Fibroblast of lung (primary cell): ENCODE data around the gene PTK7. TPM values are rescaled to one million over a fixed set of nuclear protein-coding genes. Genes with fewer than 3 reads are reported as not detected.

Source experiments
- DNase-seq, 2 donors: peaks; one replicate each; pipeline versions ENCODE4 v3.0.0 to v3.0.0-alpha.2; 2010; ENCODE audit warnings: low read depth in 2 of 2
- H2AFZ ChIP-seq: 2 replicates; pipeline ENCODE4 v1.5.1; 2012; ENCODE audit warnings: low read length, control low read depth, inconsistent platforms
- H3K27ac ChIP-seq: 2 replicates; pipeline ENCODE4 v1.5.1; 2011; ENCODE audit warnings: low read length, control low read depth; ENCODE audit not compliant: insufficient read depth
- H3K27me3 ChIP-seq: 2 replicates; pipeline ENCODE4 v1.5.1; 2011; ENCODE audit warnings: mild to moderate bottlenecking, low read length; ENCODE audit not compliant: control insufficient read depth, insufficient read depth
- H3K36me3 ChIP-seq: 2 replicates; pipeline ENCODE4 v1.5.1; 2011; ENCODE audit warnings: low read length; ENCODE audit not compliant: control insufficient read depth, insufficient read depth
- H3K4me1 ChIP-seq: 2 replicates; pipeline ENCODE4 v1.5.1; 2011; ENCODE audit warnings: low read length; ENCODE audit not compliant: control insufficient read depth, insufficient read depth; ENCODE audit errors: extremely low read depth
- H3K4me2 ChIP-seq: 2 replicates; pipeline ENCODE4 v1.5.1; 2011; ENCODE audit warnings: low read length, control low read depth; ENCODE audit not compliant: insufficient read depth; ENCODE audit errors: extremely low read depth
- H3K4me3 ChIP-seq, 4 experiments: fragments of 200-600 bp in 1 of 4; sonication (generic) in 1 of 4; replicated peaks in 1 of 4; 2 replicates each; pipeline ENCODE4 v1.5.1; 2011 to 2016; ENCODE audit warnings: low read length in 4 of 4, low read depth in 3 of 4, mild to moderate bottlenecking in 3 of 4, control low read depth in 2 of 4, inconsistent platforms in 1 of 4, mixed read lengths in 1 of 4; ENCODE audit not compliant: insufficient read depth in 1 of 4; ENCODE audit errors: control extremely low read depth in 1 of 4
- H3K79me2 ChIP-seq: 2 replicates; pipeline ENCODE4 v1.5.1; 2012; ENCODE audit warnings: mild to moderate bottlenecking, low read length, inconsistent platforms; ENCODE audit not compliant: control insufficient read depth, insufficient read depth
- H3K9ac ChIP-seq: 2 replicates; pipeline ENCODE4 v1.5.1; 2011; ENCODE audit warnings: mild to moderate bottlenecking, low read length, control low read depth; ENCODE audit not compliant: insufficient read depth
- H3K9me3 ChIP-seq: 2 replicates; pipeline ENCODE4 v1.5.1; 2012; ENCODE audit warnings: low read depth, low read length; ENCODE audit not compliant: control insufficient read depth, insufficient read depth
- H4K20me1 ChIP-seq: 2 replicates; pipeline ENCODE4 v1.5.1; 2011; ENCODE audit warnings: low read length; ENCODE audit not compliant: control insufficient read depth, insufficient read depth; ENCODE audit errors: extremely low read depth
- EZH2 ChIP-seq: IDR thresholded peaks from 2 replicates; pipeline ENCODE4 v1.5.1; 2012; ENCODE audit warnings: low read length, control low read depth, mild to moderate bottlenecking; ENCODE audit errors: missing control alignments
- polyA plus RNA-seq, 2 donors: library from polyadenylated mRNA; depleted of rRNA in 1 of 2; stranded (reverse) in 1 of 2; unstranded in 1 of 2; fragments of >200 nt; gene quantifications; 2 replicates each; pipeline ENCODE4 v1.2.1, GENCODE V29; 2011 to 2012; ENCODE audit warnings: missing spikeins in 1 of 2
- total RNA-seq: library from RNA; depleted of rRNA; stranded (reverse); fragments of >200 nt; gene quantifications from 2 replicates; pipeline ENCODE4 v1.2.1, GENCODE V29; 2014
- TF ChIP-seq, protein P1 (sequence below), 2 donors: IDR thresholded peaks in 1 of 2; conservative IDR thresholded peaks in 1 of 2; 1 replicate in 1 of 2; 2 replicates in 1 of 2; pipeline ENCODE4 v1.5.1; 2011 to 2012; ENCODE audit warnings: low read length in 2 of 2, control low read depth in 1 of 2, inconsistent platforms in 1 of 2, low read depth in 1 of 2, mild to moderate bottlenecking in 1 of 2

The PTK7 gene
- total and polyA plus RNA-seq, 2 donors (not counting 1 experiment from before 2014, with no cell fraction given): 145 to 149 TPM

- TF ChIP-seq, protein P1, sequence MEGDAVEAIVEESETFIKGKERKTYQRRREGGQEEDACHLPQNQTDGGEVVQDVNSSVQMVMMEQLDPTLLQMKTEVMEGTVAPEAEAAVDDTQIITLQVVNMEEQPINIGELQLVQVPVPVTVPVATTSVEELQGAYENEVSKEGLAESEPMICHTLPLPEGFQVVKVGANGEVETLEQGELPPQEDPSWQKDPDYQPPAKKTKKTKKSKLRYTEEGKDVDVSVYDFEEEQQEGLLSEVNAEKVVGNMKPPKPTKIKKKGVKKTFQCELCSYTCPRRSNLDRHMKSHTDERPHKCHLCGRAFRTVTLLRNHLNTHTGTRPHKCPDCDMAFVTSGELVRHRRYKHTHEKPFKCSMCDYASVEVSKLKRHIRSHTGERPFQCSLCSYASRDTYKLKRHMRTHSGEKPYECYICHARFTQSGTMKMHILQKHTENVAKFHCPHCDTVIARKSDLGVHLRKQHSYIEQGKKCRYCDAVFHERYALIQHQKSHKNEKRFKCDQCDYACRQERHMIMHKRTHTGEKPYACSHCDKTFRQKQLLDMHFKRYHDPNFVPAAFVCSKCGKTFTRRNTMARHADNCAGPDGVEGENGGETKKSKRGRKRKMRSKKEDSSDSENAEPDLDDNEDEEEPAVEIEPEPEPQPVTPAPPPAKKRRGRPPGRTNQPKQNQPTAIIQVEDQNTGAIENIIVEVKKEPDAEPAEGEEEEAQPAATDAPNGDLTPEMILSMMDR (conservative IDR thresholded peaks at IDR 0.05 in 1 of 2, IDR thresholded peaks at IDR 0.05 in 1 of 2; ENCODE audit: low read depth in 1 of 2, low read length in 2 of 2): no peak
- no peak for TF ChIP-seq EZH2
- no peaks in the 10 kb centered on the region for H4K20me1 ChIP-seq
- H3K79me2 ChIP-seq: peaks cover 14% of the 10 kb centered on the region
- no peak overlapping the region for H3K9ac ChIP-seq
- H3K36me3 ChIP-seq: peaks cover 2% of the 10 kb centered on the region
- peak overlapping the region in 1 of 4 experiments; percentile 91 for H3K4me3 ChIP-seq
- no peaks in the 10 kb centered on the region for H3K27me3 ChIP-seq
- no peaks in the 10 kb centered on the region for H3K9me3 ChIP-seq
- no peak for DNase-seq
- H3K4me2 ChIP-seq: peak overlapping the region; percentile 61
- no peak overlapping the region for H2AFZ ChIP-seq
- no peak overlapping the region for H3K27ac ChIP-seq
- peaks cover 10% of the 10 kb centered on the region for H3K4me1 ChIP-seq
Measured at GRCh38 chr6:43060755-43061633, 15.1 kb upstream of the PTK7 start.

DNA sequence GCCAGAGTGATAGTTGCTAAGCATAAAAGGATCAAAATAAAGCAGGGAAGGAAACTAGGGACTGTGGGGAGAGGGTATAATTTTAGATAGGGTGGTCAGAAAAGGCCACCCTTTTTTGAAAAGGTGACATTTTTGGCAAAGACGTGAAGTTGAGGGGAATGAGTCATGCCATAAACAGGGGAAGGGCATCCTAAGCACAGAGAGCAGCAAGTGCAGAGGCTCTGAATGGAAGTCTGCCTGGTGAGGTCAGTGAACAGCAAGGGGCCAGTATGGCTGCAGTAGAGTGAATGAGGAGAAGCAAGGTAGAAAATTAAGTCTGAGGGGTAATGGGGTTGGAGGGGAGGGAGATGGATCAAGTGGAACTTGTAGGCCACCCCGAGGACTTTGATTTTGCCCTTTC, 14.3 kb upstream of the PTK7 start:
- TF ChIP-seq EZH2: no peak
- TF ChIP-seq, protein P1 (conservative IDR thresholded peaks at IDR 0.05 in 1 of 2, IDR thresholded peaks at IDR 0.05 in 1 of 2; ENCODE audit: low read depth in 1 of 2, low read length in 2 of 2): no peak
- peak; percentile 6 to 60 for DNase-seq
- Histone ChIP-seq H3K79me2 (peaks cover 14% of the 10 kb centered on the region), H3K27me3 (no peaks in the 10 kb centered on the region), H4K20me1 (no peaks in the 10 kb centered on the region), H3K27ac (no peak overlapping the region), H3K4me2 (no peak overlapping the region), H3K4me1 (peaks cover 10% of the 10 kb centered on the region), H2AFZ (no peak overlapping the region), H3K9ac (no peak overlapping the region), H3K4me3 (no peak overlapping the region), H3K9me3 (no peaks in the 10 kb centered on the region), H3K36me3 (peaks cover 2% of the 10 kb centered on the region)

- H3K4me2 ChIP-seq: no peak overlapping the region
- no peak overlapping the region for H3K9ac ChIP-seq
- no peak overlapping the region for H3K27ac ChIP-seq
- H3K4me1 ChIP-seq: peaks cover 9% of the 10 kb centered on the region
- TF ChIP-seq EZH2: no peak
- no peak overlapping the region for H2AFZ ChIP-seq
- no peaks in the 10 kb centered on the region for H3K9me3 ChIP-seq
- H3K4me3 ChIP-seq: no peak overlapping the region
- no peaks in the 10 kb centered on the region for H3K27me3 ChIP-seq
- peaks cover 13% of the 10 kb centered on the region for H3K79me2 ChIP-seq
- peaks cover under 1% of the 10 kb centered on the region for H3K36me3 ChIP-seq
- no peak for DNase-seq
- no peaks in the 10 kb centered on the region for H4K20me1 ChIP-seq
Measured at GRCh38 chr6:43062818-43063217, 13.3 kb upstream of the PTK7 start.
